Tibial nerve (tissue), 3 donors: Measurements from ENCODE around the gene NKAIN4.

ENCODE experiments used
- POLR2A ChIP-seq, 2 donors: fragments of 450-650 bp; IDR thresholded peaks; one replicate each; pipeline ENCODE4 v1.6.1; 2017; ENCODE audit warnings: antibody characterized with exemption in 2 of 2, mild to moderate bottlenecking in 2 of 2, moderate library complexity in 2 of 2
- TF ChIP-seq, protein P1 (sequence below), 5 experiments: fragments of 200-600 bp in 3 of 5; fragments of 450-650 bp in 2 of 5; sonication (generic) in 3 of 5; IDR thresholded peaks; one replicate each; pipeline ENCODE4 v1.5.1; 2016 to 2019; ENCODE audit warnings: antibody characterized with exemption in 5 of 5, mild to moderate bottlenecking in 3 of 5, moderate library complexity in 2 of 5

DNA sequence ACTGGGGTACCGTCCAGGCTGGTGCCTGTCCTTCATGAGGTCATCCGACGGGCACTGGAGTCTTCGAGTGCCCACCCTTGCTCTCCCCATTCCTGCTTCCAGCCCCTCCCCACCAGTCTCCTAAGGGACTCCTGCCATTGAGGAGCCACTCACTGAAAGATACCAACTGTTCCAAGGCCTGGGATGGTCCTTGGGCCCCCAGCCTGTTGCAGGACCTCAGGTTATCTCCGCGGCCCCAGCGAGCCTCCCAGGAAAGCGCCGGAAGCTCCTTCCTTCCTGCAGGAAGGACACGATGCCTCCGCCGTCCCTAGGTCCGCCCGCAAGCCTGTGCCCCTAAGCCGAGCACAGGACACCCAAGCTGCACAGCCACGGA is 1.2 kb downstream of the NKAIN4 start:
- TF ChIP-seq, protein P1, sequence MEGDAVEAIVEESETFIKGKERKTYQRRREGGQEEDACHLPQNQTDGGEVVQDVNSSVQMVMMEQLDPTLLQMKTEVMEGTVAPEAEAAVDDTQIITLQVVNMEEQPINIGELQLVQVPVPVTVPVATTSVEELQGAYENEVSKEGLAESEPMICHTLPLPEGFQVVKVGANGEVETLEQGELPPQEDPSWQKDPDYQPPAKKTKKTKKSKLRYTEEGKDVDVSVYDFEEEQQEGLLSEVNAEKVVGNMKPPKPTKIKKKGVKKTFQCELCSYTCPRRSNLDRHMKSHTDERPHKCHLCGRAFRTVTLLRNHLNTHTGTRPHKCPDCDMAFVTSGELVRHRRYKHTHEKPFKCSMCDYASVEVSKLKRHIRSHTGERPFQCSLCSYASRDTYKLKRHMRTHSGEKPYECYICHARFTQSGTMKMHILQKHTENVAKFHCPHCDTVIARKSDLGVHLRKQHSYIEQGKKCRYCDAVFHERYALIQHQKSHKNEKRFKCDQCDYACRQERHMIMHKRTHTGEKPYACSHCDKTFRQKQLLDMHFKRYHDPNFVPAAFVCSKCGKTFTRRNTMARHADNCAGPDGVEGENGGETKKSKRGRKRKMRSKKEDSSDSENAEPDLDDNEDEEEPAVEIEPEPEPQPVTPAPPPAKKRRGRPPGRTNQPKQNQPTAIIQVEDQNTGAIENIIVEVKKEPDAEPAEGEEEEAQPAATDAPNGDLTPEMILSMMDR (IDR thresholded peaks at IDR 0.05) = no peak
- TF ChIP-seq POLR2A (IDR thresholded peaks at IDR 0.05) = no peak
